ENCODE data around the gene KDM2B.

KDM2B gene

GRCh38 chr12:121525411-121525810, 55.4 kb downstream of the KDM2B start:
- no peak for DNase-seq

DNA sequence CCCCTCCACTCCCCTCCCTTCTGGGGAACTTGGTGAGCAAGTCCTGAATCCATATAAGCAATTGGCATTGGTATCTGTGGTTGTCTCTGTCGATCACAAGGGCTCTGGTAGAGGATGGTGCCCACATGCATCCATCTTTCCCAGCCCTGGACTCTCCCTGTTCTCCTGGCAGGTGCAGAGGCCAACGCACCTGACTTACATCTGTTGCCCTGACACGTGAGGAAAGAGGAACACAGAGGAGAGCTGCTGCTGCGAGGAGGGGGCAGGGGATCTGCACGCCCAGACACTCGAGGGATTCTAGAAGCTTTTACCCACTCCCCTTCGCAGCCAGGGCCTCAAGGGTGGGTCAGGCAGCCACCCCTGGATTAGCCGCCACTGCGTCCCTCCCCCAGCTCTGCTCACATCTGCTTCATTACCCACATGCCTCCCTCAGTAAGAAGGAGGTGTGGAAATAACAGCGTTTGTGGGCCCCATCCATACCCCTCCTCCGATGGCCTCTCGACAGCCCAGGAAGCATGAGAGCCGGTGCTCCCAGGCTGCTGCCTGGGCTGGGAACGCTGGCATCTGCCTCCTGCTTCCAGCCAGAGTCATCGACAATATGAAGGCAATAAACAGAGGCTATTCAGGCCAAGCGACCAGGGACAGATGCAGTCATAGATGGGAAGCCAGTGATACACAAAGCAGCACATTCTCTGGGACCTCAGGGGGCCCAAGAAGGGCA, 56.5 kb downstream of the KDM2B start:
- no peak for DNase-seq

DNA sequence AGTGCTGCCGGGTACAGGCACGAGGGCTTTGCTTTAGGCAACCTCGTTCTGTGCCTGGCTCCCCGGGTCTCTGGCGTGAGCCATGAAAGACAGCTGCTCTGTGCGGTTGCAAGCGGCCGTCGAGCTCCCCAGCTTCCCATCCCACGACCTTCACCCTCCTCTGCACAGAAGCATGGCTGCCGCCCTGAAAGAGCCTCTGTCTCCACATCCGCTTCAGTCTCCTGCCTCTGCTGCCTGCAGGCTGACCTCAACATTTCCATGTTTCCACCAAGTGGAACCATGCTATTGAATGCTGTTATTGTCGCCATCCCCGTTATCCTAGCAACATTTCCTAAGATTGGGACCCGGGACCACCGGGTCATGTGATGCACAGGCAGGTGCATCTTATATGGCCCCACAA, 57.1 kb downstream of the KDM2B start:
- DNase-seq: no peak

- DNase-seq: no peak
Observed at GRCh38 chr12:121522971-121523370, 57.9 kb downstream of the KDM2B start.

DNA sequence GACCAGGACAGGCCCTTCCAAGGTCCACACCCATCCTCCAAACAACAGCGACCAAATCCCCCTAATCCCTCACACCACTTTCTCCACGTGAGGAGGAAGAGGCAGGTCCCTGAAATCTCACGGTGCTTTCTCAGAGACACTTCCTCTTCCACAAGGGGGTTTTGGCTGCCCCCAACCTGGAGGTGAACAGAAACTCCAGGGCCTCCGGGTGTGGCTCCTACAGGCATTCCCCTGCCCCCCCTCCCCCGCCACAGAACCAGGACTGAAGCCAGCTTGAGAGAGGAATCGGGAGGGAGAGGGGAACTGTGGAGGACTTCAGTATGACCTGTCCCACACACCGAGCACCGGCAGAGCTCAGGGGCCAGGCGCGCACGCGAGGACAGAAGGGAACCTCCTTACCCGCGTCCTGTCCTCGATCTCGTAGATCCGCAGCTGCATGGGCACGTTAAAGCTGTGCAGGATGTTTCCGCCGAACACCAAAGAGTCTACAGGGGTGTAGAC, 60.2 kb downstream of the KDM2B start:
- DNase-seq: no peak

- no peak for DNase-seq
Observed at GRCh38 chr12:121520119-121520518, 60.7 kb downstream of the KDM2B start.

- DNase-seq: no peak
Observed at GRCh38 chr12:121519227-121519626, 61.6 kb downstream of the KDM2B start.

- no peak for DNase-seq
Observed at GRCh38 chr12:121518656-121519055, 62.2 kb downstream of the KDM2B start.

- no peak for DNase-seq
Observed at GRCh38 chr12:121516437-121517011, 64.3 kb downstream of the KDM2B start.

- no peak for DNase-seq
Observed at GRCh38 chr12:121515615-121516014, 65.2 kb downstream of the KDM2B start.

GRCh38 chr12:121514184-121514742, 66.6 kb downstream of the KDM2B start:
- DNase-seq: no peak

GRCh38 chr12:121513464-121514183, 67.2 kb downstream of the KDM2B start:
- no peak for DNase-seq

GRCh38 chr12:121512561-121512960, 68.3 kb downstream of the KDM2B start:
- DNase-seq: no peak

DNA sequence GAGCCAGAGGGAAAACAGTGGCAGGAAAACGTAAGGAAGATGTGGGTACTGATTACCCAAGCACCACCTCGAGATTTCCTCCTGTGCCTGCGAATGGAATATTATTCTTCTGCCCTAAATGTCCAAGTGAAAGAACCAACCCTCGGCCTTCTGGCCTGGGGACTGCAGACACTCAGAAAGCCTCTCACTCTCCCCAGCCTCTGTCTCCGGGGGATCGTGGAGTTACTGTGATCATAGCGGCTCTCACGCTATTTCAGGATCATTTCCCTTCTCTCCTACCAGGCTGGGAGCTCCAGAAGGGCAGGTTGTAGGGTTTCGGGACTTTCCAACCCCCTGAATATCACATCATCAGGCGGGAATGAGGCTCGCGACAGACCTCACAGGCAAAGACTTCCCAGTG, 68.9 kb downstream of the KDM2B start:
- no peak for DNase-seq

GRCh38 chr12:121509339-121509738, 71.5 kb downstream of the KDM2B start:
- no peak for DNase-seq

DNA sequence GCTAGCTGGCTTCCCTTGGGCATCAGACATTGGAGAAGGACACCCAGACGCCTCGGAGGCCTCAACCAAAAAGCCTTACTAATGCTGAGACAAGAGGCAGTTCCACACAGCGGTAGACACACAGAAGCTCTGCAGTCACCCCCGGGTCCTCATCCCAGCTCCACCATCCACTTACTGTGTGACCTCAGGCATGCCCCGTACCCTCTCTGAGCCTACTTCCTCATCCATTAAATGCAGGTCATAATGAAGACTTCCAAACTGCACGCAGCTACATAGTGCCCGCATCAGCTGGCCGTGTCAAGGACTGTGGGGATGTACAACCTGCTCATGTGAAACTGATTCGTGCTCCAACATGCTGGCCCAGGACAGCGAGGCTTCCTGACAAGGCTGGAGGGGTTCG, 72.3 kb downstream of the KDM2B start:
- no peak for DNase-seq

DNA sequence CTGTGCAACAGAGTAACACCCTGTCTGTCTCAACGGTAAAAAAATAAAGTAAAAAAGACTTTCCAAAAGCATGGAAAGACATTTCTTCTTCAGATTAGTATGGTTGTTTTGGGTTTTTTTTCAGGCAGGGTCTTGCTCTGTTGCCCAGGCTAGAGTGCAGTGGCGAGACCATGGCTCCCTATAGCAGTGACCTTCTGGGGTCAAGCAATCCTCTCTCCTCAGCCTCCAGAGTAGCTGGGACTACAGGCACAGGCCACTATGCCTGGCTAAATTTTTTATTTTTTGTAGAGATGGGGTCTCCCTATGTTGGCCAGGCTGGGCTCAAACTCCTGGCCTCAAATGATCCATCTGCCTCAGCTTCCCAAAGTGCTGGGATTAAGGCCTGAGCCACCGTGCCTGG, 72.8 kb downstream of the KDM2B start:
- DNase-seq: no peak

GRCh38 chr12:121507245-121507644, 73.6 kb downstream of the KDM2B start:
- DNase-seq: no peak

GRCh38 chr12:121505513-121505912, 75.3 kb downstream of the KDM2B start:
- no peak for DNase-seq

- no peak for DNase-seq
Observed at GRCh38 chr12:121504505-121504904, 76.3 kb downstream of the KDM2B start.

DNA sequence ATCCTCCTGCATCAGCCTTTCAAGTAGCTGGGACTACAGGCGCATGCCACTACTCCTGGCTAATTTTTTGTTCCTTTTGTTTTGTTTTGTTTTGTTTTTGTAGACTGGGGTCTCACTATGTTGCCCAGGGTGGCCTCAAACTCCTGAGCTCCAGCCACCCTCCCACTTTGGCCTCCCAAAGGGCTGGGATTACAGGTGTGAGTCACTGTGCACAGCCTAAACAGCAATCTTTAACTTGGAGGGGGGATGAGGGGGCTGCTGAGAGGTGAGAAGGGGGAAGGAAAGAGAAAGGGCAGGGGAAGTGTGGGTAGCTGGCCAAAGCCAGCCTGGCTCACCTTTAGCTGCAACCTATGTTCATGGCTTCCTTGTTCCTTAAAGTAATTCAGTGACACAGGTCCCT, 77.4 kb downstream of the KDM2B start:
- no peak for DNase-seq

- DNase-seq: no peak
Observed at GRCh38 chr12:121501946-121502345, 78.9 kb downstream of the KDM2B start.

DNA sequence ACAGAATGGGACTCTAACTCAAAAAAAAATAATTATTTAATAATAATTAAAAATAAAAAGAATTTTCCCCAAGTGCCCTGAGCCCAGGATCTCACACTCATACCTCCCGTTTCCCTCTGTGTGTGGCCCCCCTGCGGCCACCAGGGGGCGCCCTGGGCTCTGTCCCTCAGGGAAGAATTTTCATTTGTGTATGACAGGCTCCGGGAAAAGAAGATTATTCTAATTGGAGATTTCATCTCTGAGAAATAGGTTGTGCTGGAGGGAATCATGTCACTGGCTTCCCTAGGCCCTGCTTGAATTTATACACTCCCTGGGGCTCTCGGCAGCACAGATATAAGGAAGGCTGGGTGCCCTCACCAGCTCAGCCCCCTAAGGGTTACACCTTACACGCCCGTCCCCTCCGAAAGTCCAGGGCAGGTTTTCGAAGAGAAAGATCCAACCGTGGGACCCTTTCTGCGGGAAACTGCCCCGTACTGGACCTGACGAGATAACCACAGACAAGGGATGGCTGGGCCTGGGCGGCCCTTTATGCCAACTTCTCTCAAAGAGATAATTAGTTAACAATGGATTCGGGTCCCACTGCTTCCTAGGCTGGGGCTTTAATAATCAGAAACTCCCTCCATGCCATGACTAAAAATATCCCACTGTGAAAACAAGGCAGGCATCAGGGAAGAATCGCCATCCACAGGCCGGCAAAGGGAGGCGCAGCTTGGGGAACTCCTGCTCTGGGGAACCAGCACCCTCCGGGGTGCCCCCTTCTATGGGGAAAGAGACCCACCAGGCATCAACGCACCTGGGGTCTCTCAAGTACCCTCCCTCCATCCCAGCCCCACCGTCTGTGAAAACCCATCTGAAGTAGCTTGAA, 80.7 kb downstream of the KDM2B start:
- peak; percentile 39 to 47 for DNase-seq

Data from bone marrow (tissue), 2 donors.